HL-60 (cell line): ENCODE data around the gene RNF224.

ENCODE experiments used
- DNase-seq, 2 experiments: peaks; one replicate each; pipeline ENCODE4 v3.0.0-alpha.2; 2010 to 2020; ENCODE audit warnings: low read depth in 1 of 2, low spot score in 1 of 2
- H3K27ac ChIP-seq: fragments of 250-450 bp; sonication (Bioruptor Pico); replicated peaks from 2 replicates; pipeline ENCODE4 v1.5.1; 2020; ENCODE audit warnings: mild to moderate bottlenecking, moderate library complexity
- H3K27me3 ChIP-seq: fragments of 250-450 bp; sonication (Bioruptor Pico); 2 replicates; pipeline ENCODE4 v1.5.1; 2021; ENCODE audit warnings: mild to moderate bottlenecking, moderate library complexity; ENCODE audit not compliant: insufficient read depth, poor library complexity, severe bottlenecking
- H3K4me3 ChIP-seq: replicated peaks from 2 replicates; pipeline ENCODE4 v1.5.1; 2011; ENCODE audit warnings: mild to moderate bottlenecking, control low read depth, low read length; ENCODE audit not compliant: insufficient read depth
- GABPA ChIP-seq: IDR thresholded peaks from 2 replicates; pipeline ENCODE4 v1.6.1; 2012; ENCODE audit warnings: low read depth
- POLR2AphosphoS5 ChIP-seq: IDR thresholded peaks from 2 replicates; pipeline ENCODE4 v1.6.1; 2012; ENCODE audit warnings: low read depth
- REST ChIP-seq: IDR thresholded peaks from 2 replicates; pipeline ENCODE4 v1.6.1; 2012; ENCODE audit warnings: low read depth; ENCODE audit not compliant: insufficient replicate concordance
- SPI1 ChIP-seq: IDR thresholded peaks from 2 replicates; pipeline ENCODE4 v1.6.1; 2012; ENCODE audit warnings: low read depth, mild to moderate bottlenecking, borderline replicate concordance
- TF ChIP-seq, protein P1 (sequence below): IDR thresholded peaks from one replicate; pipeline ENCODE4 v1.5.1; 2011; ENCODE audit warnings: low read length, control low read depth, inconsistent platforms; ENCODE audit not compliant: insufficient read depth

The RNF224 gene

GRCh38 chr9:137235424-137236237, 8.3 kb downstream of the RNF224 start:
- TF ChIP-seq, protein P1, sequence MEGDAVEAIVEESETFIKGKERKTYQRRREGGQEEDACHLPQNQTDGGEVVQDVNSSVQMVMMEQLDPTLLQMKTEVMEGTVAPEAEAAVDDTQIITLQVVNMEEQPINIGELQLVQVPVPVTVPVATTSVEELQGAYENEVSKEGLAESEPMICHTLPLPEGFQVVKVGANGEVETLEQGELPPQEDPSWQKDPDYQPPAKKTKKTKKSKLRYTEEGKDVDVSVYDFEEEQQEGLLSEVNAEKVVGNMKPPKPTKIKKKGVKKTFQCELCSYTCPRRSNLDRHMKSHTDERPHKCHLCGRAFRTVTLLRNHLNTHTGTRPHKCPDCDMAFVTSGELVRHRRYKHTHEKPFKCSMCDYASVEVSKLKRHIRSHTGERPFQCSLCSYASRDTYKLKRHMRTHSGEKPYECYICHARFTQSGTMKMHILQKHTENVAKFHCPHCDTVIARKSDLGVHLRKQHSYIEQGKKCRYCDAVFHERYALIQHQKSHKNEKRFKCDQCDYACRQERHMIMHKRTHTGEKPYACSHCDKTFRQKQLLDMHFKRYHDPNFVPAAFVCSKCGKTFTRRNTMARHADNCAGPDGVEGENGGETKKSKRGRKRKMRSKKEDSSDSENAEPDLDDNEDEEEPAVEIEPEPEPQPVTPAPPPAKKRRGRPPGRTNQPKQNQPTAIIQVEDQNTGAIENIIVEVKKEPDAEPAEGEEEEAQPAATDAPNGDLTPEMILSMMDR = no peak
- no peak for TF ChIP-seq REST
- no peak for TF ChIP-seq POLR2AphosphoS5
- TF ChIP-seq SPI1 = no peak
- no peak for TF ChIP-seq GABPA
- no peak for DNase-seq
- Histone ChIP-seq H3K27ac (no peak overlapping the region), H3K27me3 (peaks cover 14% of the 10 kb centered on the region), H3K4me3 (no peak overlapping the region)

DNA sequence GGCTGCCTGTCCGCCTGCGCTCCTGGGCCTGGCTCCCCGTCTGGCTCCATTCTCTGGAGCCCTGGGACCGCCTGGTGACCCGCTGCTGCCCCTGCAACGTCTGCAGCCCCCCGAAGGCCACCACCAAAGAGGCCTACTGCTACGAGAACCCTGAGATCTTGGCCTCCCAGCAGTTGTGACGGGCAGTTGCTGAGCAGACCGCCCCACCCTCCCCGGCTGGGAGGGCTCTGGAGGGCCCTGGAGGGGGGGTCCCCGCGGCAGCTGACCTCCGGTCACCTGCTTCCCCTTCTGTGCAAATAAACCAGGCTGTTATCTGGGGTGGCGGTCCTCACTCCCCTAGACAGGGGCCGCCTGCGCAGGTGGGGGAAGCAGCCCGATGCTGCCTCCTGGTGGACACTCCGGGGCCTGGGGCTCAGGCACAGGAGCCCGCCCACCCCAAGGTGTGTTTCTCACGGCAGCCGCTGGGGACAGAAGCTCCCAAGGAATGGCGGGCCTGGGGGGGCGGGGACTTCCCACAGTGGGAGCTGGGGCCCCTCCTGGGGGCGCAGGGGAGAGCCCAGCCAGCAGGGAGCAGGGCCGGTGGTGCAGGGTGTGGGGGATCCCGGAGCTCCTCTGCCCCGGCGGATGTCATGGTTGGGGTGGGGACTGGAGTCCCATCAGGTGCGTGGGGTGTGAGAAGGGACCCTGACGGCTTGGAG, 9.1 kb downstream of the RNF224 start:
- Histone ChIP-seq H3K27ac (peak overlapping the region; percentile 71), H3K4me3 (peak overlapping the region; percentile 12), H3K27me3 (peaks cover 14% of the 10 kb centered on the region)
- TF ChIP-seq, protein P1 = peak; percentile 89
- no peak for TF ChIP-seq POLR2AphosphoS5
- peak; percentile 88 to 90 for DNase-seq

DNA sequence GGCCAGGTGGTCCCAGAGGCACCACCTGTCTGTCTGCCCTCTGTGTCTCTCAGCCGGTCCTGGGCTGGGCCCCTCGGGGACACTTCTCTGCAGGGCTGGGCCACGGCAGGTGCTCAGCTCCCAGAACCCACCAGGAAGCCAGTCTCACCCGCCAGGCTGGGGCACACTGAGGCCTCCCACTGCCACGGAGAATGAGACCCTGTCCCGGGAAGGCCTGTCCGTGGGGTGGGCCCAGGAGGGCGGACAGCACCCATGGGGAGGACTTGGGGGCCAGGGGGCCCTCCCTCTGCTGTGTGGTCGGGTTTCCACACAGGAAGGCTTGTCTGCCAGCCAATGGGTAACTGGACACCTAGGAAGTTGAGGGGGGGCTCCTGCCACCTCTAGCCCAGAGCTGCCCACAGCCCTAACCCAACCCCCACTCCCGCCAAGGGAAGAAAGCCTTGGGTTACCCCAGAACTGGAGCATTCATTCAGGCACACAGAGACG, 9.7 kb downstream of the RNF224 start:
- TF ChIP-seq GABPA (no peak), POLR2AphosphoS5 (no peak), SPI1 (no peak), REST (no peak)
- TF ChIP-seq, protein P1 = no peak
- H3K27me3 ChIP-seq = peaks cover 14% of the 10 kb centered on the region
- H3K27ac ChIP-seq = peak overlapping the region; percentile 71
- peak in 1 of 2 experiments; percentile 73 for DNase-seq
- peak overlapping the region; percentile 12 for H3K4me3 ChIP-seq
